ENCODE results near the gene ACTR3. TPM values are rescaled to one million over a fixed set of nuclear protein-coding genes. Genes with fewer than 3 reads are reported as not detected.

The ACTR3 gene
- total and polyA plus RNA-seq, 2 donors: 119 to 391 TPM

- WGBS: 93% methylated on average over 6 of the region's 6 CpGs
- H3K27me3 ChIP-seq (ENCODE audit: control insufficient read depth in 2 of 2, insufficient read depth in 1 of 2, low read length in 1 of 2): no peaks in the 10 kb centered on the region
- H3K4me1 ChIP-seq (ENCODE audit: control insufficient read depth in 2 of 2, insufficient read depth in 2 of 2, low read length in 2 of 2): no peaks in the 10 kb centered on the region
- H3K4me3 ChIP-seq (ENCODE audit: low read length in 2 of 2): no peak overlapping the region
- DNase-seq (ENCODE audit: low read depth in 6 of 9, low spot score in 9 of 9): no peak
- H3K27ac ChIP-seq (ENCODE audit: low read depth in 1 of 2, low read length in 1 of 2): no peak overlapping the region
- H3K9me3 ChIP-seq (ENCODE audit: control insufficient read depth in 2 of 2, insufficient read depth in 1 of 2, low read length in 1 of 2): no peaks in the 10 kb centered on the region
- no peaks in the 10 kb centered on the region for H3K36me3 ChIP-seq (ENCODE audit: control insufficient read depth in 2 of 2, insufficient read depth in 2 of 2, low read length in 1 of 2)
Measured at GRCh38 chr2:113848758-113849415, 41.0 kb upstream of the ACTR3 start.

GRCh38 chr2:113850687-113851086 lies 39.2 kb upstream of the ACTR3 start:
- Histone ChIP-seq H3K27me3 (ENCODE audit: control insufficient read depth in 2 of 2, insufficient read depth in 1 of 2, low read length in 1 of 2) (no peaks in the 10 kb centered on the region), H3K4me1 (ENCODE audit: control insufficient read depth in 2 of 2, insufficient read depth in 2 of 2, low read length in 2 of 2) (peaks cover 0 to 12% of the 10 kb centered on the region in 2 donors), H3K27ac (ENCODE audit: low read depth in 1 of 2, low read length in 1 of 2) (no peak overlapping the region), H3K4me3 (ENCODE audit: low read length in 2 of 2) (no peak overlapping the region), H3K36me3 (ENCODE audit: control insufficient read depth in 2 of 2, insufficient read depth in 2 of 2, low read length in 1 of 2) (no peaks in the 10 kb centered on the region), H3K9me3 (ENCODE audit: control insufficient read depth in 2 of 2, insufficient read depth in 1 of 2, low read length in 1 of 2) (no peaks in the 10 kb centered on the region)
- 98% methylated on average over 3 of the region's 3 CpGs for WGBS
- no peak for DNase-seq (ENCODE audit: low read depth in 6 of 9, low spot score in 9 of 9)

GRCh38 chr2:113851640-113852039 lies 38.2 kb upstream of the ACTR3 start:
- H3K27me3 ChIP-seq (ENCODE audit: control insufficient read depth in 2 of 2, insufficient read depth in 1 of 2, low read length in 1 of 2): no peaks in the 10 kb centered on the region
- H3K4me1 ChIP-seq (ENCODE audit: control insufficient read depth in 2 of 2, insufficient read depth in 2 of 2, low read length in 2 of 2): peaks cover 0 to 12% of the 10 kb centered on the region in 2 donors
- H3K4me3 ChIP-seq (ENCODE audit: low read length in 2 of 2): no peak overlapping the region
- H3K36me3 ChIP-seq (ENCODE audit: control insufficient read depth in 2 of 2, insufficient read depth in 2 of 2, low read length in 1 of 2): no peaks in the 10 kb centered on the region
- DNase-seq (ENCODE audit: low read depth in 6 of 9, low spot score in 9 of 9): no peak
- no peak overlapping the region for H3K27ac ChIP-seq (ENCODE audit: low read depth in 1 of 2, low read length in 1 of 2)
- 80% methylated on average over 3 of the region's 3 CpGs for WGBS
- no peaks in the 10 kb centered on the region for H3K9me3 ChIP-seq (ENCODE audit: control insufficient read depth in 2 of 2, insufficient read depth in 1 of 2, low read length in 1 of 2)

- Histone ChIP-seq H3K27ac (ENCODE audit: low read depth in 1 of 2, low read length in 1 of 2) (no peak overlapping the region), H3K27me3 (ENCODE audit: control insufficient read depth in 2 of 2, insufficient read depth in 1 of 2, low read length in 1 of 2) (no peaks in the 10 kb centered on the region), H3K36me3 (ENCODE audit: control insufficient read depth in 2 of 2, insufficient read depth in 2 of 2, low read length in 1 of 2) (no peaks in the 10 kb centered on the region), H3K4me1 (ENCODE audit: control insufficient read depth in 2 of 2, insufficient read depth in 2 of 2, low read length in 2 of 2) (peaks cover 0 to 12% of the 10 kb centered on the region in 2 donors), H3K4me3 (ENCODE audit: low read length in 2 of 2) (no peak overlapping the region), H3K9me3 (ENCODE audit: control insufficient read depth in 2 of 2, insufficient read depth in 1 of 2, low read length in 1 of 2) (no peaks in the 10 kb centered on the region)
- no peak for DNase-seq (ENCODE audit: low read depth in 6 of 9, low spot score in 9 of 9)
- 100% methylated on average over 1 of the region's 1 CpG for WGBS
Measured at GRCh38 chr2:113854208-113854607, 35.7 kb upstream of the ACTR3 start.

- H3K27me3 ChIP-seq (ENCODE audit: control insufficient read depth in 2 of 2, insufficient read depth in 1 of 2, low read length in 1 of 2): no peaks in the 10 kb centered on the region
- H3K36me3 ChIP-seq (ENCODE audit: control insufficient read depth in 2 of 2, insufficient read depth in 2 of 2, low read length in 1 of 2): no peaks in the 10 kb centered on the region
- 77% methylated on average over 8 of the region's 8 CpGs for WGBS
- no peak overlapping the region for H3K4me3 ChIP-seq (ENCODE audit: low read length in 2 of 2)
- no peak for DNase-seq (ENCODE audit: low read depth in 6 of 9, low spot score in 9 of 9)
- peaks cover 0 to 12% of the 10 kb centered on the region in 2 donors for H3K4me1 ChIP-seq (ENCODE audit: control insufficient read depth in 2 of 2, insufficient read depth in 2 of 2, low read length in 2 of 2)
- H3K9me3 ChIP-seq (ENCODE audit: control insufficient read depth in 2 of 2, insufficient read depth in 1 of 2, low read length in 1 of 2): no peaks in the 10 kb centered on the region
- H3K27ac ChIP-seq (ENCODE audit: low read depth in 1 of 2, low read length in 1 of 2): no peak overlapping the region
Measured at GRCh38 chr2:113854970-113855740, 34.7 kb upstream of the ACTR3 start.

GRCh38 chr2:113857464-113857863 lies 32.4 kb upstream of the ACTR3 start:
- no peak for DNase-seq (ENCODE audit: low read depth in 6 of 9, low spot score in 9 of 9)
- Histone ChIP-seq H3K27me3 (ENCODE audit: control insufficient read depth in 2 of 2, insufficient read depth in 1 of 2, low read length in 1 of 2) (no peaks in the 10 kb centered on the region), H3K27ac (ENCODE audit: low read depth in 1 of 2, low read length in 1 of 2) (no peak overlapping the region), H3K4me1 (ENCODE audit: control insufficient read depth in 2 of 2, insufficient read depth in 2 of 2, low read length in 2 of 2) (peaks cover 0 to 12% of the 10 kb centered on the region in 2 donors), H3K9me3 (ENCODE audit: control insufficient read depth in 2 of 2, insufficient read depth in 1 of 2, low read length in 1 of 2) (no peaks in the 10 kb centered on the region), H3K4me3 (ENCODE audit: low read length in 2 of 2) (no peak overlapping the region), H3K36me3 (ENCODE audit: control insufficient read depth in 2 of 2, insufficient read depth in 2 of 2, low read length in 1 of 2) (no peaks in the 10 kb centered on the region)
- WGBS: 93% methylated on average over 3 of the region's 3 CpGs

- no peak overlapping the region for H3K27ac ChIP-seq (ENCODE audit: low read depth in 1 of 2, low read length in 1 of 2)
- no peaks in the 10 kb centered on the region for H3K27me3 ChIP-seq (ENCODE audit: control insufficient read depth in 2 of 2, insufficient read depth in 1 of 2, low read length in 1 of 2)
- DNase-seq (ENCODE audit: low read depth in 6 of 9, low spot score in 9 of 9): no peak
- H3K9me3 ChIP-seq (ENCODE audit: control insufficient read depth in 2 of 2, insufficient read depth in 1 of 2, low read length in 1 of 2): no peaks in the 10 kb centered on the region
- no peak overlapping the region for H3K4me3 ChIP-seq (ENCODE audit: low read length in 2 of 2)
- H3K4me1 ChIP-seq (ENCODE audit: control insufficient read depth in 2 of 2, insufficient read depth in 2 of 2, low read length in 2 of 2): peaks cover 0 to 12% of the 10 kb centered on the region in 2 donors
- H3K36me3 ChIP-seq (ENCODE audit: control insufficient read depth in 2 of 2, insufficient read depth in 2 of 2, low read length in 1 of 2): no peaks in the 10 kb centered on the region
- 98% methylated on average over 5 of the region's 5 CpGs for WGBS
Measured at GRCh38 chr2:113858764-113859163, 31.1 kb upstream of the ACTR3 start.

GRCh38 chr2:113861740-113862139 lies 28.1 kb upstream of the ACTR3 start:
- H3K27me3 ChIP-seq (ENCODE audit: control insufficient read depth in 2 of 2, insufficient read depth in 1 of 2, low read length in 1 of 2): no peaks in the 10 kb centered on the region
- no peaks in the 10 kb centered on the region for H3K4me1 ChIP-seq (ENCODE audit: control insufficient read depth in 2 of 2, insufficient read depth in 2 of 2, low read length in 2 of 2)
- H3K9me3 ChIP-seq (ENCODE audit: control insufficient read depth in 2 of 2, insufficient read depth in 1 of 2, low read length in 1 of 2): no peaks in the 10 kb centered on the region
- DNase-seq (ENCODE audit: low read depth in 6 of 9, low spot score in 9 of 9): no peak
- whole genome bisulfite sequencing: 95% methylated on average over 7 of the region's 7 CpGs
- H3K36me3 ChIP-seq (ENCODE audit: control insufficient read depth in 2 of 2, insufficient read depth in 2 of 2, low read length in 1 of 2): no peaks in the 10 kb centered on the region
- no peak overlapping the region for H3K4me3 ChIP-seq (ENCODE audit: low read length in 2 of 2)
- no peak overlapping the region for H3K27ac ChIP-seq (ENCODE audit: low read depth in 1 of 2, low read length in 1 of 2)

GRCh38 chr2:113863144-113863543 lies 26.7 kb upstream of the ACTR3 start:
- Histone ChIP-seq H3K4me1 (ENCODE audit: control insufficient read depth in 2 of 2, insufficient read depth in 2 of 2, low read length in 2 of 2) (no peaks in the 10 kb centered on the region), H3K27ac (ENCODE audit: low read depth in 1 of 2, low read length in 1 of 2) (no peak overlapping the region), H3K36me3 (ENCODE audit: control insufficient read depth in 2 of 2, insufficient read depth in 2 of 2, low read length in 1 of 2) (no peaks in the 10 kb centered on the region), H3K27me3 (ENCODE audit: control insufficient read depth in 2 of 2, insufficient read depth in 1 of 2, low read length in 1 of 2) (no peaks in the 10 kb centered on the region), H3K9me3 (ENCODE audit: control insufficient read depth in 2 of 2, insufficient read depth in 1 of 2, low read length in 1 of 2) (no peaks in the 10 kb centered on the region), H3K4me3 (ENCODE audit: low read length in 2 of 2) (no peak overlapping the region)
- WGBS: 59% methylated on average over 3 of the region's 3 CpGs
- no peak for DNase-seq (ENCODE audit: low read depth in 6 of 9, low spot score in 9 of 9)
